WTC11 (cell line): ENCODE data around the gene LETM1. TPM values are rescaled to one million over a fixed set of nuclear protein-coding genes. Genes with fewer than 3 reads are reported as not detected.

Source experiments
- ATAC-seq: fragments of 200-7000 bp; cut with Tn5 transposase; 2 replicates; pipeline ENCODE4 v1.10.0; 2021; ENCODE audit warnings: mild to moderate bottlenecking, moderate library complexity
- CTCF ChIA-PET: fragments of 300-600 bp; sonication (Branson Sonifier 250); formaldehyde crosslinking; loops from one replicate; lab custom pipeline; 2021; ENCODE audit warnings: antibody characterized with exemption; lab: Charles Lee
- POLR2A ChIA-PET: fragments of 350-600 bp; sonication (Branson Sonifier 250); formaldehyde crosslinking; loops from one replicate; lab custom pipeline; 2021; ENCODE audit warnings: antibody characterized with exemption; lab: Charles Lee
- DNase-seq: peaks from one replicate; pipeline ENCODE4 v3.0.0; 2021; ENCODE audit warnings: low spot score
- H3K27ac Mint-ChIP-seq: 2 replicates; pipeline ENCODE4 v1.8.0; 2021; ENCODE audit warnings: mixed read lengths
- H3K27me3 Mint-ChIP-seq: 2 replicates; pipeline ENCODE4 v1.8.0; 2021; ENCODE audit warnings: low read depth, mild to moderate bottlenecking, moderate library complexity, mixed read lengths
- H3K36me3 Mint-ChIP-seq: 2 replicates; pipeline ENCODE4 v1.8.0; 2021; ENCODE audit warnings: mixed read lengths
- H3K4me1 Mint-ChIP-seq: 2 replicates; pipeline ENCODE4 v1.8.0; 2022; ENCODE audit warnings: mixed read lengths
- H3K4me3 Mint-ChIP-seq: 2 replicates; pipeline ENCODE4 v1.8.0; 2021; ENCODE audit warnings: mild to moderate bottlenecking, moderate library complexity, mixed read lengths
- H3K9me3 Mint-ChIP-seq: 2 replicates; pipeline ENCODE4 v1.8.0; 2021; ENCODE audit warnings: mixed read lengths
- FOXP1 ChIP-seq: sonication (generic); formaldehyde crosslinking; IDR thresholded peaks from 2 replicates; pipeline ENCODE4 v1.8.0; 2022; ENCODE audit warnings: missing genetic modification reagents, mild to moderate bottlenecking, moderate library complexity, borderline replicate concordance
- GABPB1 ChIP-seq: sonication (generic); formaldehyde crosslinking; IDR thresholded peaks from 2 replicates; pipeline ENCODE4 v1.8.1; 2023; ENCODE audit warnings: mild to moderate bottlenecking, missing genetic modification reagents
- HMGA2 ChIP-seq: fragments of 250-450 bp; sonication (Bioruptor Pico); IDR thresholded peaks from 2 replicates; pipeline ENCODE4 v1.4.0; 2021; ENCODE audit warnings: mild to moderate bottlenecking, moderate library complexity
- NFE2L1 ChIP-seq: sonication (generic); formaldehyde crosslinking; IDR thresholded peaks from 2 replicates; pipeline ENCODE4 v1.8.1; 2023; ENCODE audit warnings: missing genetic modification reagents
- ZNF263 ChIP-seq: sonication (generic); formaldehyde crosslinking; IDR thresholded peaks from 2 replicates; pipeline ENCODE4 v1.8.1; 2022; ENCODE audit warnings: low read depth, mild to moderate bottlenecking, moderate library complexity, missing genetic modification reagents
- ZNF416 ChIP-seq: fragments of 250-450 bp; sonication (Bioruptor Pico); IDR thresholded peaks from 2 replicates; pipeline ENCODE4 v1.9.0; 2021; ENCODE audit warnings: mild to moderate bottlenecking, inconsistent platforms
- total RNA-seq: library from RNA; stranded (reverse); gene quantifications from 3 replicates; pipeline ENCODE4 v1.2.3, GENCODE V29; 2021
- TF ChIP-seq, protein P1 (sequence below): fragments of 250-450 bp; sonication (Bioruptor Pico); IDR thresholded peaks from 2 replicates; pipeline ENCODE4 v1.9.0; 2021; ENCODE audit warnings: mild to moderate bottlenecking, borderline replicate concordance
- TF ChIP-seq, protein P2 (sequence below): sonication (generic); formaldehyde crosslinking; IDR thresholded peaks from 2 replicates; pipeline ENCODE4 v1.8.1; 2022; ENCODE audit warnings: mild to moderate bottlenecking, moderate library complexity, missing genetic modification reagents
- TF ChIP-seq, protein P3 (sequence below): sonication (generic); formaldehyde crosslinking; IDR thresholded peaks from 2 replicates; pipeline ENCODE4 v1.8.0; 2022; ENCODE audit warnings: mild to moderate bottlenecking, missing genetic modification reagents
- TF ChIP-seq, protein P4 (sequence below): sonication (generic); formaldehyde crosslinking; IDR thresholded peaks from 2 replicates; pipeline ENCODE4 v1.8.1; 2023; ENCODE audit warnings: mild to moderate bottlenecking, missing genetic modification reagents
- TF ChIP-seq, protein P5 (sequence below): sonication (generic); formaldehyde crosslinking; IDR thresholded peaks from 2 replicates; pipeline ENCODE4 v1.8.1; 2023; ENCODE audit warnings: mild to moderate bottlenecking, missing genetic modification reagents, moderate library complexity
- TF ChIP-seq, protein P6 (sequence below): fragments of 250-450 bp; sonication (Bioruptor Pico); IDR thresholded peaks from 2 replicates; pipeline ENCODE4 v1.9.0; 2021; ENCODE audit warnings: moderate library complexity, mild to moderate bottlenecking, inconsistent platforms, borderline replicate concordance

The LETM1 gene
- total RNA-seq, 1 experiment from 2014 or later, result 66.7 TPM

DNA sequence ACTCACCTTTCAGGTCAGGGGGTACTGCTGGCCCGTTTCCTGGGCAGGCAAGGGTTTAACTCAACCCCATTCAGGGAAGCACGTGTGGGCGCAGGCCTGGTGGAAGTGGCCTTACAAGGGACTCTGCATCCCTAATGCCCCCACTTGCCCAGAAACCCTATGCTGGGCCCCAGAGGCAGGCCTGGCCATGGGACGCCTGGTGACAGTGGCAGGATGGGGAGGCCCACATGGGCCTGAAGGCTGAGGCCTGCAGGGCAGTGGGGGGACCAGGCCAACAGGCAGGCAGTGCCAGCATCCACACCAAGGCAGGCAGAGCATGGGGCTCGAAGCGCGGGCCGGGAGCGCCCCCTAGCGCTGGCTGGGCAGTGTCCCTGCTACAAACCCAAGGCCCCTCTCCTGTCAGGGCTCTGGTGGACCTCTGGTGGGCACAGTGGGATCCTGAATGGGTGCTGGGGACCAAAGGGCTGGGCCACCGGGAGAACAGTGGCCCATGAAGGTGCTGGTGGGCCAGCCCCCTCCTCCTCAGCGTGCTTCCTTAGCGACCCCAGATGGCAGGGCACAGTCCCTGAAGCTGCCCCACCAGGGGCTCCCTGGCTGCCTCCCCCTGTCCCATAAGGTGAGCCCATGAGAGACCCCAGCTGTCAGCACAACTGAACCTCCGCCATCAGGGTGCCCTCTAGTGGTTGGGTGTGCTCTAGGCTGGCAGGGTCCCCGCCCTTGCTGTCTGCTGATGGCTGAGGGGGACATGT lies 46.0 kb downstream of the LETM1 start (continued):
- TF ChIP-seq, protein P1, sequence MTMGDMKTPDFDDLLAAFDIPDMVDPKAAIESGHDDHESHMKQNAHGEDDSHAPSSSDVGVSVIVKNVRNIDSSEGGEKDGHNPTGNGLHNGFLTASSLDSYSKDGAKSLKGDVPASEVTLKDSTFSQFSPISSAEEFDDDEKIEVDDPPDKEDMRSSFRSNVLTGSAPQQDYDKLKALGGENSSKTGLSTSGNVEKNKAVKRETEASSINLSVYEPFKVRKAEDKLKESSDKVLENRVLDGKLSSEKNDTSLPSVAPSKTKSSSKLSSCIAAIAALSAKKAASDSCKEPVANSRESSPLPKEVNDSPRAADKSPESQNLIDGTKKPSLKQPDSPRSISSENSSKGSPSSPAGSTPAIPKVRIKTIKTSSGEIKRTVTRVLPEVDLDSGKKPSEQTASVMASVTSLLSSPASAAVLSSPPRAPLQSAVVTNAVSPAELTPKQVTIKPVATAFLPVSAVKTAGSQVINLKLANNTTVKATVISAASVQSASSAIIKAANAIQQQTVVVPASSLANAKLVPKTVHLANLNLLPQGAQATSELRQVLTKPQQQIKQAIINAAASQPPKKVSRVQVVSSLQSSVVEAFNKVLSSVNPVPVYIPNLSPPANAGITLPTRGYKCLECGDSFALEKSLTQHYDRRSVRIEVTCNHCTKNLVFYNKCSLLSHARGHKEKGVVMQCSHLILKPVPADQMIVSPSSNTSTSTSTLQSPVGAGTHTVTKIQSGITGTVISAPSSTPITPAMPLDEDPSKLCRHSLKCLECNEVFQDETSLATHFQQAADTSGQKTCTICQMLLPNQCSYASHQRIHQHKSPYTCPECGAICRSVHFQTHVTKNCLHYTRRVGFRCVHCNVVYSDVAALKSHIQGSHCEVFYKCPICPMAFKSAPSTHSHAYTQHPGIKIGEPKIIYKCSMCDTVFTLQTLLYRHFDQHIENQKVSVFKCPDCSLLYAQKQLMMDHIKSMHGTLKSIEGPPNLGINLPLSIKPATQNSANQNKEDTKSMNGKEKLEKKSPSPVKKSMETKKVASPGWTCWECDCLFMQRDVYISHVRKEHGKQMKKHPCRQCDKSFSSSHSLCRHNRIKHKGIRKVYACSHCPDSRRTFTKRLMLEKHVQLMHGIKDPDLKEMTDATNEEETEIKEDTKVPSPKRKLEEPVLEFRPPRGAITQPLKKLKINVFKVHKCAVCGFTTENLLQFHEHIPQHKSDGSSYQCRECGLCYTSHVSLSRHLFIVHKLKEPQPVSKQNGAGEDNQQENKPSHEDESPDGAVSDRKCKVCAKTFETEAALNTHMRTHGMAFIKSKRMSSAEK (CRISPR knock-in tag), result no peak
- TF ChIP-seq GABPB1 (CRISPR knock-in tag) (peak; percentile 18; the same call in 1 of the 2 replicates), ZNF416 (CRISPR knock-in tag) (no peak)
- TF ChIP-seq, protein P2, sequence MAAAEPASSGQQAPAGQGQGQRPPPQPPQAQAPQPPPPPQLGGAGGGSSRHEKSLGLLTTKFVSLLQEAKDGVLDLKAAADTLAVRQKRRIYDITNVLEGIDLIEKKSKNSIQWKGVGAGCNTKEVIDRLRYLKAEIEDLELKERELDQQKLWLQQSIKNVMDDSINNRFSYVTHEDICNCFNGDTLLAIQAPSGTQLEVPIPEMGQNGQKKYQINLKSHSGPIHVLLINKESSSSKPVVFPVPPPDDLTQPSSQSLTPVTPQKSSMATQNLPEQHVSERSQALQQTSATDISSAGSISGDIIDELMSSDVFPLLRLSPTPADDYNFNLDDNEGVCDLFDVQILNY (CRISPR knock-in tag), result no peak
- TF ChIP-seq, protein P3, sequence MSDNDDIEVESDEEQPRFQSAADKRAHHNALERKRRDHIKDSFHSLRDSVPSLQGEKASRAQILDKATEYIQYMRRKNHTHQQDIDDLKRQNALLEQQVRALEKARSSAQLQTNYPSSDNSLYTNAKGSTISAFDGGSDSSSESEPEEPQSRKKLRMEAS (CRISPR knock-in tag), result 0 out of 2 replicates have a peak, but pooled peaks have one; percentile 36
- TF ChIP-seq, protein P4, sequence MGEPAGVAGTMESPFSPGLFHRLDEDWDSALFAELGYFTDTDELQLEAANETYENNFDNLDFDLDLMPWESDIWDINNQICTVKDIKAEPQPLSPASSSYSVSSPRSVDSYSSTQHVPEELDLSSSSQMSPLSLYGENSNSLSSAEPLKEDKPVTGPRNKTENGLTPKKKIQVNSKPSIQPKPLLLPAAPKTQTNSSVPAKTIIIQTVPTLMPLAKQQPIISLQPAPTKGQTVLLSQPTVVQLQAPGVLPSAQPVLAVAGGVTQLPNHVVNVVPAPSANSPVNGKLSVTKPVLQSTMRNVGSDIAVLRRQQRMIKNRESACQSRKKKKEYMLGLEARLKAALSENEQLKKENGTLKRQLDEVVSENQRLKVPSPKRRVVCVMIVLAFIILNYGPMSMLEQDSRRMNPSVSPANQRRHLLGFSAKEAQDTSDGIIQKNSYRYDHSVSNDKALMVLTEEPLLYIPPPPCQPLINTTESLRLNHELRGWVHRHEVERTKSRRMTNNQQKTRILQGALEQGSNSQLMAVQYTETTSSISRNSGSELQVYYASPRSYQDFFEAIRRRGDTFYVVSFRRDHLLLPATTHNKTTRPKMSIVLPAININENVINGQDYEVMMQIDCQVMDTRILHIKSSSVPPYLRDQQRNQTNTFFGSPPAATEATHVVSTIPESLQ (CRISPR knock-in tag), result no peak
- TF ChIP-seq, protein P5, sequence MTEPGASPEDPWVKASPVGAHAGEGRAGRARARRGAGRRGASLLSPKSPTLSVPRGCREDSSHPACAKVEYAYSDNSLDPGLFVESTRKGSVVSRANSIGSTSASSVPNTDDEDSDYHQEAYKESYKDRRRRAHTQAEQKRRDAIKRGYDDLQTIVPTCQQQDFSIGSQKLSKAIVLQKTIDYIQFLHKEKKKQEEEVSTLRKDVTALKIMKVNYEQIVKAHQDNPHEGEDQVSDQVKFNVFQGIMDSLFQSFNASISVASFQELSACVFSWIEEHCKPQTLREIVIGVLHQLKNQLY (CRISPR knock-in tag), result 0 out of 2 replicates have a peak, but pooled peaks have one; percentile 75

DNA sequence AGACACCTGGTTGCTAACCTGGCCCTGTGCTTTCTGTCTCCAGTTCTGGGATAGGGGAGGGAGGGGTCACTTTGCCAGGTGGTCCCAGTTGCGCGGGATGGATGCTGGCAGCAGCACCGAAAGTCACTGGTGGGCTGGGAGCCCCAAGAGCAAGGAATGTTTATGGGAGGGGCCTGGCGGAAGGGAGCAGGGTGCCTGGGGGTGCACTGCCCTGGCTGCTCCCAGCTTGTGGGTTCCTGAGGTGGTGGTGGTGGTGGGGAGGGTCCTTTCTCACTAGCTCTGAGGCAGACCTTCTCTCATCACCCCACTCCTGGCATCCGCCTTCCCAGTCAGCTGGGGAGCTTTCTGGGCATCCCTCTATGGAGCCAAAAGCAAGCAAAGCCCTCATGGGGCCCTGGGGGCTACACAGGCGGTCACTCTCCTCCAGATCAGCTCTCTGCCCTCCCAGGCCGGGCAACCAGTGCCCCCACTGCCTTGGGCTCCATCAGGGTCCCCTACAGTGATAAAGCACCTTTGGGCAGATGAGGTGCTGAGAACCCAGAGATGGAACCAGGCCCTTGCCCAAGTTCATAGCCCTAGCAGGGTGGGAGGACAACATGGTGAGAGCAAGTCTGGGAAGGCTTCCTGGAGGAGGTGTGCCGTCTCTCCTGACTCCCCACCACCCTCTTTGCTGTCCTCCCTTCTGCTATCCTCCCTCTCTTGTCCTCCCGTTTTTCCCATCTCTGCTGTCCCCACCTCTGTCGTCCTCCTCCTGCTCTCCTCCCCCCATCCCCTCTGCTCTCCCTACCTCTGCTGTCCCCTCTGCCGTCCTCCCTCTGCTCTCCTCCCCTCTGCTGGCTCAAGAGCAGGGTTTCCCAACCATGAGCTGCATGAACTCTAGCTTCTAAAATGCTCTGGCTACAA lies 46.9 kb downstream of the LETM1 start:
- ATAC-seq (no peak), DNase-seq (no peak)
- H3K9me3 Mint-ChIP-seq, result no peaks in the 10 kb centered on the region
- no peak overlapping the region for H3K4me3 Mint-ChIP-seq
- H3K4me1 Mint-ChIP-seq, result no peaks in the 10 kb centered on the region
- ChIA-PET CTCF (interaction anchor here (1.2 to 10.0 kb wide), 10 partner anchors 16 to 116 kb away, joined by 3 to 188 read pairs (median 12); partner anchors contain the start of genes FGFR3, TACC3 and TMEM129), POLR2A (interaction anchor here (0.9 kb wide), 1 partner anchor 56 kb away, joined by 3 read pairs; no protein-coding TSS in a partner anchor)
- H3K27me3 Mint-ChIP-seq, result no peaks in the 10 kb centered on the region
- no peak for TF ChIP-seq FOXP1 (CRISPR knock-in tag)
- TF ChIP-seq, protein P6, sequence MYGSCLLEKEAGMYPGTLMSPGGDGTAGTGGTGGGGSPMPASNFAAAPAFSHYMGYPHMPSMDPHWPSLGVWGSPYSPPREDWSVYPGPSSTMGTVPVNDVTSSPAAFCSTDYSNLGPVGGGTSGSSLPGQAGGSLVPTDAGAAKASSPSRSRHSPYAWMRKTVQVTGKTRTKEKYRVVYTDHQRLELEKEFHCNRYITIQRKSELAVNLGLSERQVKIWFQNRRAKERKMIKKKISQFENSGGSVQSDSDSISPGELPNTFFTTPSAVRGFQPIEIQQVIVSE (CRISPR knock-in tag), result no peak
- no peak for TF ChIP-seq HMGA2 (CRISPR knock-in tag)
- no peak for TF ChIP-seq NFE2L1 (CRISPR knock-in tag)
- peak; percentile 47; the same call in 1 of the 2 replicates for TF ChIP-seq ZNF263 (CRISPR knock-in tag)
- H3K36me3 Mint-ChIP-seq, result peaks cover 3% of the 10 kb centered on the region
- no peak overlapping the region for H3K27ac Mint-ChIP-seq
